ENCODE results near the gene RTCB.
"Not testable (repeated sequence)": the region's sequence is repeated elsewhere in the genome, so short reads cannot be mapped to it uniquely, and the experiment has no call there.

The RTCB gene

DNA sequence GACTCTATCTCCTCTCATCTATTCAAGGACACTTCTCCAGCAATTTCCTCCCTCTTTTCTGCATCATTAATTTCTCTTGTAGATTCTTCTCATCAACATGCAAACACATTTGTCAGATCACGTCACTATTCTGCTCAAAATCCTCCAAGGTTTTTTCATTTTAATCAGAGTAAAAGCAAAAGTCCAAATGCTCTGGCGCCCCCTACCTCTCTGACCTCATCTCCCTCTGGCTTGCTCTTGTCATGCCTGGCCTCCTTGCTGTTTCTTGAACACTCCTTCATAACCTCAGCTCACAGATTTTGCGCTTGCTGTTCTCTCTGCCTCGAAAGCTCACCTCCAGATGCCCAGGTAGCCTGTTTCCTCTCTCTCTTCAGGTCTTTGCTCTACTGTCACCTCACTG, 22.4 kb downstream of the RTCB start:
- peak in 3 of 58 donors; percentile 3 to 17 (median 10) for DNase-seq

- DNase-seq = no peak
These were observed 26.4 kb downstream of the RTCB start for GRCh38 chr22:32385681-32386080.

DNA sequence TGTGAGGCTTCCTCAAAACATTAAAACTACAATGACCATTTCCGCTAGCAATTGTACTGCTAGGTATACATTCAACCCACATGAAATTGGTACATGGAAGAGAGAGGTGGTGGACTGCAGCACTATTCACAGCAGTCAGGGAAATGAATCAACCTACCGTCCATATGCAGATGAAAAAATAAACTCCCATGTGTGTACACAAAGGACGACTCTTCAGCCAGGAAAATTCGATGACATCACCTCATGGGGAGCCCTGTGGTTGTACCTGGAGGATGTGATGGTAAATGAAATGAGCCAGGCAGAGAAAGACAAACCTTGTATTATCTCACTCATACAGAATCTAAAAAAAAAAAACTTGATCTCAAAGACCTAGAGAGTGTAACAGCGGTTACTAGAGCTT, 31.1 kb downstream of the RTCB start:
- DNase-seq = no peak

DNA sequence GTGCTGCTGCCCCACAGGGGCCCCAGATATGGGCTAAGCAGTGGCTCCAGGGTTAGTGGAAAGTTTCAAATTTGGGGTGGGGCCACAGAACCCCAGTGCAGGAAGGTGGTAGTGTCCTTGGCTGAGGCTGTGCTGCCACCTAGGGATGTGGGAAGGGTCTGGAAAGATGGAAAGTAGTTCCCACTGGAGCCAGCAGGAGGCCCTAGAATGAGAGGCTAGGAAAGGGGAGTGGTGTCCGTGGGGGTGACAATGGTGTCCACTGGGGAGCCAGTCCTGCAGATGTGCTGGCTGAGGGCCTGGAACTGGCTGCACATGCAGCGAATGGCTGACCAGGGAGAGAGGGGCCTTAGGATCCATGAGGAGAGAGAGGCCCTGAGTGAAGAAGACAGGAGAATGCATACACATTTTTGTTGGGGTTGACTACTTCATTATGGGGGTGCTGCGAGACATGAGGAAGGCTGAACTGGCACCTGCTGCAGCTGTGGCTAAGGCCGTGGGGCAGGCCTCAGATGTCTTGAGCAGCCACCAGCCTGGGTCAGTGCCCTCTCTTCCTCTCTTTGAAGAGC, 33.3 kb downstream of the RTCB start:
- peak in 41 of 58 donors; percentile 2 to 74 (median 24) for DNase-seq

GRCh38 chr22:32376681-32377080, 35.4 kb downstream of the RTCB start:
- no peak for DNase-seq

DNA sequence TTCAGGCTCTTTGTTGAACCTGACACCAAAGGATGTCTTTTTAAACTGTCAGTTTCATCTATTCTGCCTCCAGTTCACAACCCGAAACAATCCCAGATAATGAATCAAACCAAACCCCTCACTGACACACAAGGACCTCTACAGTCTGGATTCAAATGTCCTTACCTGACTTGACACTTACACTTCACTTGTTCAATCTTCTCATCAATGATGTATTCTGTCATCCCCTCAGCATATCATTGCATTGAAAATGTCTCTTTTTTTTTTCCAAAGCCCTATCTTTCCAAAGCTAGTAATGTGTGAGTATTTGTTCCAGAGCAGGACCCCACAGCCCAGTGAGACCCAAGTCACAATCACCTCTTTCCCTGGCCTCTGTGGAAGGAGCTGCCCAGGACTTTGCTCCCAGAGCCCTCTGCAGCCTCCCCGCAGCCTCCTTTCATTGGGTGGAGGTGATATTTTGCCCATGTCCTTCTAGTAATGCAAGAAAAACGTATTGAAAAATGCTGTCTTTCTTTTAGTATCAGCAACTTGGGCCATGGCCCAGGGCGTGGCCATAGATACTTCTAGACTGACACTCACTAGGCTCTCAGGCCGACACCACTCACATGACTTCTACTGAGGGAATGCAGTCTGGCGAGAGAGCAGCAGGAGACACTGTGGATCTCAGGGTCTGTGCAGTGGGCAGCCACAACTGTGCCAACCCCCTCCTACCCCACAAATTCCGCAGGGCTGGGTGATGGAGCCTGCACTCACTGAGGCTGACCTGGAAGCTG, 36.2 kb downstream of the RTCB start:
- DNase-seq = no peak

DNA sequence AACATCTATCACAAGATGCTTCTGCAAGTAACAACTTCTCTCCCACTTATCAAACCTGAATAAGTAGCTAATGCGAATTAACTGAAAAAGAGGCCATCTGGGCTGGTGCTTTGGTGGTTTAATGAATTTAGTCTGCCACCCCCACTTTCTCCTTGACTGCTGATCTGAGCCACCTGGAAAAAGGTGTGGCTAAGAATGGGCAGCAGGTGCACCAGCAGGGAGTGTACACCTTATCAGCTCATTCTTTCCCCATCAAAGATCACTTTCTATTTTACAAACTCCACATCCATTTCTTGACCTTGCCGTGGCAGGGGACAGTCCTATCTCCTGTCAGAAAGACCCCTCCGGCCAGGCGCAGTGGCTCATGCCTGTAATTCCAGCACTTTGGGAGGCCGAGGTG, 47.8 kb downstream of the RTCB start:
- DNase-seq = no peak

DNA sequence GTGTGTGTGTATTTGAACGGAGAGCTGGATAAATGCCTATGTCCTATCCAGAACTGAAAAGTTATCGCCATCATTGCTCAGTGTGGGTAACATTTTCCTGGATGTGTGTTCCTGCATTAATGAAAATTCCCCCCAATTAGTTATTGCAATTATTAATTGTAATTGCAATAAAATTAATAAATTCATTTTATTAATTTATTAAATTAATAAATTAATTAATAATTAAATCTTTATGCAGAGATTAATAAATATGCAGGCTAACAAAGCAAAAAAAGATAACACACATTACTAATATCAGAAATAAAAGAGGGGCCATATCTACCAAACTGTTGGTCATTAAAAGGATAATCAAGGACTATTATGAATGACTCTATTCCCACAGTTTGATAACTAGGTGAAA, 50.8 kb downstream of the RTCB start:
- DNase-seq = no peak

GRCh38 chr22:32360096-32360495, 52.0 kb downstream of the RTCB start:
- not testable (repeated sequence) for DNase-seq

GRCh38 chr22:32357567-32357966, 54.5 kb downstream of the RTCB start, which contains the start of gene RFPL3:
TSS of gene RFPL3 (plus strand) at chr22:32357867. CDS start at chr22:32358072, 205 bp downstream.
- DNase-seq = not testable (repeated sequence)

- DNase-seq = no peak
These were observed 56.3 kb downstream of the RTCB start for GRCh38 chr22:32355760-32356159.

- DNase-seq = no peak
These were observed 57.4 kb downstream of the RTCB start for GRCh38 chr22:32354360-32355351.

DNA sequence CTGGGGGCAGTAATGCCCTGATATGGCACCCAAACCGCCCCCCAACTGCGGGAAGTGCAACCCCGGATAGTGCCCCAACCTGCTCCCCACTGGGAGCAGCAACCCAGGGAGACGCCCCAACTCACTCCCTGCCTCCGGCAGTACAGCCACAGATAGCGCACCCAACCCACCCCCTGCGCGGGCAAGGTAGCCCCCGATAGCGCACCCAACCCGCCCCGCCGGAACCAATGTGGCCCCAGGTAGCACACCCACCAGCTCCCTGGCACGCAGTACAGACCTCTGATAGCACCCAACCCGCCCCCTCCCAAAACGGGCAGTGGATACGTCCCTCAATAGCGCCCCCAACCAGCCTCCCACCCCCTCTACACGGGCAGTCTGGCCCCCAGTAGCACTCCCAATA, 58.2 kb downstream of the RTCB start:
- no peak for DNase-seq

DNA sequence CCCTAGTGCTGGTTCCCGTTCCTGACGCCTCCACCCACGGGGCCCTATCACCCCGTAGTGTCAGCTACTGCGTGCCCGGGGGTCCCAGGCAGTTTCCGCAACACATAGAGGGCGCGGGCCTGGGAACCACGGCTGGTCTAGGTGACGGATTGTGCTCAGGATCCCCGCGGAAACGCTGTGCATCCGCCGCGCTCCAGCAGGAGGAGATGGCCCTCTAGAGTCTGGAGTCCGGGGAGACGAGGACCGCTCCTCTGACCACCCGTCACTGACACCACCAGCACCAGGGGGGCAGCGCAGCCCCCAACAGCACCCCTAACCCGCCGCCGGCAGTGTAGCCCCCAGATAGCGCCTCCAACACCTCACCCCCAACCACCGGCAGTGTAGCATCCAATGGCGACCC, 58.8 kb downstream of the RTCB start:
- no peak for DNase-seq

- no peak for DNase-seq
These were observed 59.4 kb downstream of the RTCB start for GRCh38 chr22:32352681-32353080.

GRCh38 chr22:32351875-32352274, 60.2 kb downstream of the RTCB start:
- not testable (repeated sequence) for DNase-seq

DNA sequence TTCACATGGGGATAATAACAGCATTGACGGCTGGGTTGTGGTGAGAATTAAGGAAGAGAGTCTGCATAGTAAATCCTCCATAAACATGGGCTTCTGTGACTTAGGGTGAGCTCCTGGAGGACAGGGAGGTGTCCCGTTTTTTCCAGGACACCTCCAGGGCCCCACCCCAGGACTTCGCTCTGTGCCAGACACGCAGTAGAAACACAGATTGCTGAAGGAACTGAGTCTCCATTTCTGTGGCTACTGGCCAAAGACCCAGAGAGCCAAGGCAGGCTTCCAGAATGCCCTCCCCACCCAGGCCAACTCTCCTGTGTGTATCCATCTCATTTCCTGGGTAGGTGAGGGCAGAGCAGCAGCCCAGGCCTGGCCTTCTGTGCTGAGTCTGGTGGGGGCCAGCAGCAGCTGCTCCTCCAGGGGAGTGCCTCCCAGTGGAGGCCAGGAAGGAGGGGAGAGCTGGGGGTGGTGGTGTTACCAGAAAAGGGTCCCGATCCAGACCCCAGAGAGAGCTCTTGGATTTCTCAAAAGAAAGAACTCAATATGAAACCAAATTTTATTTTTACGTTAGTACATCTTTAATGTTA, 63.9 kb downstream of the RTCB start:
- no peak for DNase-seq

DNA sequence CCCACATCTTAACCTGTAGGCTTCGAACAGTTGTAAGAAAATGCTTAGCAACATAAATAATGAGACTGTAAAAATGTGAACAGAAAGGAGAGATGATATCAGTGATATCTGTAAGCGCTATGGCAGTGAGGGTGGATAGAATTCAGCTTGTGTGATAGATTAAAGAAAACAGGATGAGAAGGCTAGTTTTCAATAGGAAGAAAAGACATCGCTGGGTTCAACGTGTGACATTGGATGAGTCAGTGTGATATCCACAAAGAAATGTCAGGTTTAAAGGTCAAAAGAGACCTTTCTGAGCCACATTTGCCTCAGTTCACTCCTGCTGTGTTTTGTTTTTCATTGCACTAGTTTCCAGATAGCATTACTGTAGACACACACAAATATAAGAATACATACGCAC, 68.1 kb downstream of the RTCB start:
- DNase-seq = no peak

DNA sequence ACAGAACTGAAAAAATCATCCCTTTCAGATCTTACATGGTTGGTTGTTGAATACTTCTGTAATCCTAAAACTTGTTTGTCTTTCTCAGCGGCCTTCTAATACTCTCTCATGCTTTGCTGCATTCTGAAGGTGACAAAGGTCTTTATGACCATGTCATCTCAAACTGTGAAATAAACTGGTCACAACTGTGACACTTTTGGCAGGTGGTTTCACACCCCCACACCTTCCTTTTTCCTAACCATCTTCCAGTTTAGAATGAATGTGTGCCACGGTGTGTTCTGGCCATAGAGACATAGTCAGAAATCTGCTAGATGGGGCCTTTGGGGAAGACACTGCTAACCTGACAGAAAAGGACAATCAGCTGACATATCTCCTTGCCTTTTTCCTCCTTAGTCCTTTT, 69.1 kb downstream of the RTCB start:
- no peak for DNase-seq

- no peak for DNase-seq
These were observed 70.8 kb downstream of the RTCB start for GRCh38 chr22:32341122-32341740.

DNA sequence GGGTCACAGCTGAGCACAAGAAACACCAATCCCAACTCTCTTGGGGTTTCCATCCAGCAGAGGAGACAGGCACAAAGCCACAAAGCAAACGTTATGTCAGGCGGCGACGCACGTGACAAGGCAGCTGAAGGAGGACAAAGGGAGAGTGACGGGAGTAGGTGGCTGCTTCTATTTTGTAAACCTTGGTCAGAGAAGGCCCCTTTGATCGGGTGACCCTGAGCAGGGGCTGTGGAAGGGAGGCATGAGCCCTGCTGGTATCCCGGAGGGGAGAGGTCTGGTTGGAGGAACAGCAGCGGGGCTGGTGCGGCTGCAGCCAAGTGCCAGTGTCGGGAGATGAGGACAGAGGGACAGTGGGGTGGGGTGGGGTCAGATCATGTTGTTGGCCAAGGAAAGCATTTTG, 71.6 kb downstream of the RTCB start:
- DNase-seq = no peak

Data from anterior cingulate cortex (tissue), 58 donors.